Endothelial cell of hepatic sinusoid (primary cell): Measurements from ENCODE around the gene TMPRSS5.

Experiments
- in situ Hi-C: cut with HindIII; loops from 2 replicates; pipeline ENCODE4 v1.10.0; 2017; ENCODE audit warnings: low sequenced_read_pairs

The TMPRSS5 gene

DNA sequence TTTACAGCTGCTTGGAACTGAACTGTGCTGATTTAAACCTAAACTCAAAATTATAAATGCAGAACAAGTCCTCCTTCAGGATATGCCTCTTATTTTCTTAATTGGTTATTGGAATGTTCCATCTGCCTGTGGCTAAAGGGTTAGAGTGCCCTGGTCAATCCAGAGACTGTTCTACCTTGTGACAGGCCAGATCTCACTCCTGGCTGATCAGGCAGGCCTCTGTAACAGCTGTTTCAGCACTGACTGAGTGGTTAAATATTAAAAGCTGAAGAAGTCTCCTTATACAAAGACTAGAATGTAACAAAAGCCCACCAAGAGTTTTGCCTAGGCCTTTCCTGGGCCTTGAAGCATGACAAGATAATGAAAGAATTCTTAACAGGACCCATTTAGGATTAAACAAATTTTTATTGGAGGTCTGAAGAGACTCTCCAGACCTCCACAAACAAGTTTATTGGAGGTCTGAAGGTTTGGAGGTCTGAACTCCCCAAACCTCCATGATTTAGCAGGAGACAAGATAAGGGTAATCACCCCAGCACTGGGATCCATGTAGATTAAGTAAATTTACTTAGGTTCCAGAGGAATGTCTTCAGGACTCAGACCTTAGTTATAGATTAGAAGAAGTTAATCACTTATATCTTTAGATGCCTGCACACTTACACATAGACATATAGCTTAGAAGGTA lies 35.8 kb downstream of the TMPRSS5 start:
- in situ Hi-C loops = no loop called here

DNA sequence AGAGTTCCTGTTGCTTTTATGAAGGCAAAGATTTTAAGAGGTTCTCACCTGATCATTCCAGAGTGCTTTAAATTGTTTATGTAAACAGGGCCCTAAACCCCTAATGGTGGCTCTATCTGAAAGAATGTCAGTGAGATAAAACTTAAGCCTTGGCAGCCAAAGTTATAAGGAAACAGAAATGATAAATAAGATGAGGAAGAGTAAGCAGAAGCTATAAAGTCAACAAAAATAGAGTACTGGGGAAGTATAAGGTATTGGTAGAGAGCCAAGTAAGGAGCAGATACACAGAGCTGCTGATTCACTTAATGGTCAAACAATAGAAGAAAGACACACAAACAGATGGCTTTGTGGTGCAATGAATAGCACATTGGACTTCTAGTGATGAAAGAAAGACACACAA lies 37.9 kb downstream of the TMPRSS5 start:
- in situ Hi-C loops = no loop called here

DNA sequence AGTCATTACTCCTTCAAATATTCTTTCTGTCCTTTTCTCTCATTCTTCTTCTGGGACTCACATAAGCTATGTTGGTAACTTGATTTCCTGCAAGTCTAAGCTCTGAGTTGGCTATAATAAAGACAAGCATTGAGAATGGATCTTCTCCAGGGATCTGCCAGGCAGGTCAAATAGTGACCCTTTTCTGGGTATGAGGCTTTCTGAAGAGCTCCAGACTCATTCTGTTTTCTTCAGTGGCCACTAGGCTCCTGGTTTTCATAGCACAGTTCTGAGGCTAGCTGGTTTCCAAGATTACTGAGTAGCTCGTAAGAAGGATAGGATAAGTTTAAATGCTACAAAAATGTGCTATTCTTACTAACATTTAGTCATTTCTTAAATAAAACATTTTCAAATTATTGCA lies 38.3 kb downstream of the TMPRSS5 start:
- in situ Hi-C loops = no loop called here

DNA sequence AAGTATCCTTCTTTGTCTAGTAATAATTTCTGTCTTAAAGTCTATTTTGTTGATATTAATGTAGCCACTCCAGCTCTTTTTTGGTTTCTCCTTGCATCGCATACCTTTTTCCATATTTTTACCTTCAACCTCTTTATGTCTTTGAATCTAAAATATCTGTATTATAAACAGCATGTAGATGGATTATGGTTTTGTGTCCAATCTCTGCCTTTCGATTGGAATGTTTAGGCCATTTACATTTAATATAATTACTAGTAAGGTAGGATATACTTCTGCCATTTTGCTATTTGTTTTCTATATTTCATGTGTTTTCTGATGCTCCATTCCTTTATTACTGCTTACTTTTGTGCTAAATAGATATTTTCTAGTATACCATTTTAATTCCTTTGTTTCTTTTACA lies 39.5 kb downstream of the TMPRSS5 start:
- in situ Hi-C loops = no loop called here

DNA sequence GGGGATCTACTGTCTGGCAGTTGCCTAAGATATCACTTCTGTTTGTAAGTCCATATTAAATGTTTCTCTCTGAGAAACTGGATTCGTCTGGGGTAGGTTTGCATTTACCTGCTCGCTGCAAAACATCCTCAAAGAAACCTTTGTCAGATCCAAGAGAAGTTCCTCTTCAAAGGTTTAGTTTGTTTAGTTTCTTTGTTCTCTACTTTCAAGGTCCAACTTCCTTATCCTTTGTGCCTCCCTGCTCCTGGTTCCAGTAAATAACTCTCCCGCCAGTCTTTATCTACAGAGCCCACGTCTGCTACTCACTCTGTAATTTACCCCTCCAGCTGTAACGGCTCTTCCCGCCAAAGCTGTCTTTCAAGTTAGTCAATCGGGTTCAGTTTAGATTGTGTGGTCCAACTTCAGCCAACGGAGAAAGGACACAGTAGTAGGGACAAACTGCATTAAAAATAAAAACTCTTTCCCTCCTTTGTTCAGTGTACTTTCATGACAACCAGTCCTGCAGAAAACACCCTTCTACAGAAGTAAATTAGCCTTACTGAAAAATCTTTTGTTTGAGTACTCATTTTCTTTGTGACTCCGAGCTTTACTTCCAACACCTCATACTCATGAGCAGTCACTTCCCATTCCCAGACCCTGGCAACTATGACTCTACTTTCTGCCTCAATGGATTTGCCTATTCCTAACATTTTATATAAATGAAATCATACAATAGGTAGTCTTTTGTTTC lies 41.0 kb downstream of the TMPRSS5 start:
- in situ Hi-C loops = no loop called here

DNA sequence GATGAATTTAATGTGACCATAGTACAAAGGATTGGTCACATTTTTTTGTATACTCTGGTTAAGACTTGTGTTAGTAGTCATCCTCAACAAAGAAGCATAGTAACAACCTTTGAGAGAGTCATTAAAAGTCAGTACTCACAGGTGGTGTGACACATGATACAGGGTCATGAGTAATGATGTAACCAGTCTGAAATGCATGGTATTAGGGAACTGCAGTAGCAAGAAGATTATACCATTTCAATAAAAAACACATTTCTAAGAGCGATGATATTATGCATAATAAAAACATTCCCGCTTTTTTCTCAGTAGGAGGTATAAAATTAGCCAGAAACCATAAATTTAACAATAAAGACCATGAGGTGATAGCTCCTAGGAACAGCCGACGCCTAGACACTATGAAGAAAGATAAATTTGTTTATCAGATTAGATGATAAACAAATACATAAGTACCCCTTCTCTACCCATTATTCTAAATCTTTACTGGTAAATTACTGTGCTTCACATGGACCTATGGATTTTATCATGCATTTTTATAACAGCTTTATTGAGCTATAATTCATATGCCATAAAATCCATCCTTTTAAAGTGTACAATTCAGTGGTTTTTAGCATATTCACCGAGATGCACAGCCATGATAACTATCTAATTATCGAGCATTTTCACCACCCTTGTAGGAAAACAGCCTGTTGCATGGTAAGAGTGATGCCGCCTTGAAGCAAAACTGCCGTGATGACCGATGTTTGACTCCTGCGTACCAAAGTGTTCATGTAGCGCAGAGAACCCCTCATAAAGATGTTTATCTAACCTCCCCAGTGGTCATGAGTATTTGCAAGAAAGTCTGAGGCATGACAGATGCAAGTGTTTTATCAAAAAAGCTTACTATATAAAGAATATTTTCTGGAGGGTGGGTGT lies 41.8 kb downstream of the TMPRSS5 start:
- in situ Hi-C loops = no loop called here

DNA sequence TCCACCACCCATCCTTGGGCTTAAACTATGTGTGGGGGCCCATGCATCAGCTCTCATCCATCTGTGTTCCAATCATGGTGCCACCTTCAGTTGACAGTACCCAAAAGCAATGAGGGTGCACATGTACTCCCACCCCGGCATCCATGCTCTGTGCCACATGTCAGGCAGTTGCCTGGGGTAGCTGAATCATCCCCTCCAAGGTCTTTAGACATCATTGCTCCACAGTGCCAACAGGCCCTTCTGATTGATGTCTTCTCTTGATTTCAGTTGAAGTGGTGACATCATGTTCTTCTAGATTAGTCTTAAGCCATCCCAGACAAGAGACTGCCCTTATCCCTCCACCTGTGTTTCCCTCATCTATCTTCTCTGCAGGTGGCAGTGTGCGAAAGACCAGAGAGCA lies 42.5 kb downstream of the TMPRSS5 start:
- in situ Hi-C loops = no loop called here

DNA sequence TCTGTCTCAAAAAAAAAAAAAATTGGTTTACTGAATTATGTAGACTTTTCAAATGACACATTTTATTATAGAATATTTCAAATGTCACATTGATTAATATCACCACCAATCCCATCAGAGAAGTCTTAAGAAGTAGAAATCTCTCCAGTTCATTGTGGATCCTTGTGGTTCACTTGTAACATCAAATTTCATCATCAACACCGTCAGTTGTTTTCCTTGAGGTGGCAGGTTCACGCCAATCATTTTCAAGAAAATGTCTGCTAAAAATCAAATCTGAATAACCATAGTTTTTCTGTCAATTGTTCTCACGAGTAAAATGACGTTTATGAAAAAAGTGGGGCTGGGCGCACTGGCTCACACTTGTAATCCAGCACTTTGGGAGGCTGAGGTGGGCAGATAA lies 50.3 kb downstream of the TMPRSS5 start:
- in situ Hi-C loops = no loop called here

DNA sequence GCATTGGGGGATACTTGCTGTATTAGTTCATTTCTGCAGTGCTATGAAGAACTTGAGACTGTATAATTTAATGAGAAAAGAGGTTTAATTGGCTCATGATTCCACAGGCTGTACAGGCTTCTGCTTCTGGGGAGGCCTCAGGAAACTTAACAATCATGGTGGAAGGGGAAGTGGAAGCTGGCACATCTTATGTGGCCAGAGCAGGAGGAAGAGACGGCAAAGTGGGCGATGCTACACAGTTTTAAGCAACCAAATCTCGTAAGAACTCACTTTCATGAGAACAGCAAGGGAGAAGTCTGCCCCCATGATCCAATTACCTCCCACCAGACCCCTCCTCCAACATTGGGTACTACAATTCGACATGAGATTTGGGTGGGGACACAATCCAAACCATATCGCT lies 55.1 kb downstream of the TMPRSS5 start:
- in situ Hi-C loops = loop anchor here (5.0 kb wide), 2 partner anchors 61 to 64 kb away; no protein-coding TSS in a partner anchor

DNA sequence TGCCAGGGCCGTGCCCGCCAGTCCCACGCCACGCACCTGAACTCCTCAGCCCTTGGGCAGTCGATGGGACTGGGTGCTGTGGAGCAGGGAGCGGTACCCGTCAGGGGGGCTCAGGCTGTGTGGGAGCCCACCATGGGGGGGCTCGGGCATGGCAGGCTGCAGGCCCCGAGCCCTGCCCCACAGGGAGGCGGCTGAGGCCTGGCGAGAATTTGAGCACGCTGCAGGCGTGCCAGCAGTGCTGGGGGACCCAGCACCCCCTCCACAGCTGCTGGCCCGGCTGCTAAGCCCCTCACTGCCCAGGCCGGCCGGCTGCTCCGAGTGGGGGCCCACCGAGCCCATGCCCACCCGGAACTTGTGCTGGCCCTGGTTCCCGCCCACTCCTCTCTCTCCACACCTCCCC lies 56.8 kb downstream of the TMPRSS5 start:
- in situ Hi-C loops = no loop called here

DNA sequence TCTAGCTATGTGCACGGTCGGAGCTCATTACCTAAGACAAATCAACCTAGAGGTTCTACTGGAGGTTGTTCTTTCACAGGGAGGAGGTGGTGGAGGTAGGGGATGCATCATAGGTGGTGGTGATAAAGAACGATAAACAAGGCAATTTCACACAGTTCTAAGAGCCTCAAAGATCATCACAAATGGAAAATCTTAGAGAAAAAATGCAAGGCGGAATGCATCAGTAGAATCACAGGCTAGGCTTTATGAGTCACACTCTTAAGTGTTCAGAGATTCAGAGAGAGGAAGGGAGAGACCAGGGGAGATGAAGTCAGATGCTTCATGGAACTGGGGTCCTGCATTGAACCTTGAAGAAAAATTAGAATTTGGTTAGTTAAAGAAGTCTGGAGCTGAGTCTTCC lies 58.3 kb downstream of the TMPRSS5 start:
- in situ Hi-C loops = no loop called here

DNA sequence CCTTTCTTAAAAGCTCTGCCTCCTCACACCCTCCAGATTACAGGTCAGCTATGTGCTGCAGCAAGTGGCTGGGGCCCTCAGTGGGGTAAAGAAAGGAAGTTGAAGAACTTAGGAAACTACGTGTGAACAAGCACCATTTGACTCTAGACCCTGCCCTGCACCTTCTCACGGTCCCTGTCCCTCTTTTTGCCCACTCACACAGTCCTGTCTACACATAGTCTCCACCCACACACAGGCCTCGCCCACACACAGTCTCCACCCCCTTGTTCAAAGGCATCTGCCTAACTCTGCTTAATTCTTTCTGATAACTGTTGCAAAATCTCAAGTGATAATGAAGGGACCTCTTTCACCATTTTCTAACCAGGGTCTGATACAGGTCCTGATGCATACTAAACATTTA lies 59.0 kb downstream of the TMPRSS5 start:
- in situ Hi-C loops = no loop called here

DNA sequence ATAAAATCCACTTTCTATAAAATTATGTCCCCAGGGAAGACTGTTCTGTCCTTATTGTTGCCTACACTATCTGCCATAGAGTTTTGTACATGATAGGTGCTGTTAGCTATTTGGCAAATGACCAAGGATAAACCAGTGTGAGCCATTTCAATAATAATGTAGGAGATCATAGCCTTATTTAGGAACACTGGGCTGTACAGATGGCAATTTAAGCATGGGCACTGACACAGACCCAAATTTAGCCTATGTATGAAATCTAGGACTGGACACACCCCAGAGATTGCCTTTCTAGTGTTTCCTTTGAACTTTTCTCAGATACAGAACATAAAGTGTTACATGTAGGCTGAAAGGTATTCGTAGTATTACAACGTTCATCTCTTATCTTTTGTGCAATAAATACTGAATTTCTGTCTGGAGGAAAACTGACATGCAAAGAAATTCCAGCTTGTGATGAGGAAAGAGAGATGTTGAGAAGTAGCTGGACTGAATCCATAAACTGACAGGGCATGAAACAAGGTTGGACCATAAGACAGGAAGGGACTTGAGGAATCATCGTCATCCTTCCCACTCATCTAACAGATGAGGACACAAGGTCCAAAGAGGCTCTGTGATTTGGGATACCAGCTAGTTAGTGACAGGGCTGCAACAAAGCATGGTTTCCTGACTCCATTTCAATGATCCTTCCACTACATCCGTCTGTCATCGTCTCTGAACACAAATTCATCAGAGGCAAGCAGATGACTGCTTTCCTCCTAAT lies 60.3 kb downstream of the TMPRSS5 start:
- in situ Hi-C loops = no loop called here

DNA sequence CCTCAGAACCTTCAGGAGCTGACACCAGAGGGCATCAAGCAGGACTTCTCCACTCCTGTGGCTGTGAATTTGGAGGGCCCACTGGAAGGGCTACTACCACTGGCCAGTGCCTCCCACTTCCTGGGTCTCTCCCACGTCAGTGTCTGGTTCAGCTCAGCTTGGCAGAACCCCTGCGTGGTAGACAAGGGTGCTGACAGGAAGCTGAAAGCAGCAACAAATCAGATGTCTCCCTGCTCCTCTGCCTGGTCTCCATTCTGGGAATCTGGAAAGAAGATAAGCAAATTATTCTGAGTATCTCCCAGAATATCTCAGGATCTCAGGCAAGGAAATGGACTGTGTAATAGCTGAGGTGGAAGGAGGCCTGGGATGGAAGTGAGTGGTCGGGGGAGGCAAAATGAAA lies 61.5 kb downstream of the TMPRSS5 start:
- in situ Hi-C loops = no loop called here

DNA sequence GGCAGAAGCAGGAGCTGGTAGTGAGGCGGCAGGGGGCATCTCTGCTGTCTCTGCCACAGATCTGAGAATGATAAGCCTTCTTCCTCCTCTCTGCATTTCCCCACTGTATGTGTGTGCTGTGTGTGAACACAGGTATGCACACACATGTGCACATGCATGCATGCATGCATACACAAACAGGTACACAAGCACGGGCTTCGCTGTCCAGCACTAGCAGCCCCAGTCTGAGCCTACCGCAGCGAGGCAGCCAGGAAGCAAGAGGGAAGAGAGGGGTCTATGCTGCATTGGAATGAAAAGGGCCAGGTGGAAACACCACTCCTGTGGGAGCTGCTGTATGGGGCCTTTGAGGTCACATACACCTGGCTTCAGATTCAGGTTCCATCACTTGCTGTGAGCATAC lies 62.4 kb downstream of the TMPRSS5 start:
- in situ Hi-C loops = no loop called here

DNA sequence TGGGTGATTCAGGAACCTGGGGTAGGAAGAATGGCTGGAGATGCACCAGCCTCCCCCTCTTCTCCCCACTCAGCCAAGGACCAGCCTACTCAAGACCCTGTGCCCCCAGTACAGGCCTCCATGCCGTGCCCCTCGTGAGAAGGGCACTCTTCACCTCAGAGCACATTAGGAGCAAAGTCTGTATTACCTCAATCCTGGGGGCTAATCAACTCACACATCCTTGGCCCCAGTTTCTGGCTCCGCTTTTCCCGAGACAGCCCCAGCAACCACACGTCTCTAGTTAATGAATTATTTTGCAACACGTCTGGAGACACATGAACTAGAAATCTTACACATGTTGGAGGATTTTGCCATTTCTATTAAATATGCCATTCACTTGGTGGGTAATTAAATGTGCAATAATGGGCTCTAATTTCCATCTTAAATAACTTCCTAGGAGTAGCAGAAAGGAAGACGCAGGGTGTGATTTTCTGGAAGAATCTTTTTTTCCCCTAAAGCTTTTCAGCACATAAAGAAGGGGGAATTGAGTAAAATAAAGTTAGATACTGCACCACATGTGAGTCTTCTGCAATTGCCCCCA lies 63.0 kb downstream of the TMPRSS5 start:
- in situ Hi-C loops = no loop called here

DNA sequence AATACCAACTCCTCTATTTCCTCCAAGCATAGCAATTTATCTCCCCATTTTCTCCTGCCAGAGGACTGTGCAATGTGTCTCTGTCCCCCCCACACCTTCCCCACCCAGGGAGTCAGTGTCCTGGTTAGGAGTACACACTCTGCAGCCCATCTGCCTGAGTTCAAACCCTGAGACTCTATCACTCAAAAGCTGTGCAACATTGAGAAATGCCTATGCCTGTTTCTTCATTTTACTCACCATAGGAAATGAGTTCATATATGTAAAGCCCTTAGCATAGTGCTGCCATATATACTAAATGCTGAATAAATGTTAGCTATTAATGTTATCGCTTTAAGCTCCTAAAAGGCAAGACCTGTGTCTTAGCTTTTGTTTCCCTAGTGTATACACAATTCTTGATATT lies 64.0 kb downstream of the TMPRSS5 start:
- in situ Hi-C loops = no loop called here

DNA sequence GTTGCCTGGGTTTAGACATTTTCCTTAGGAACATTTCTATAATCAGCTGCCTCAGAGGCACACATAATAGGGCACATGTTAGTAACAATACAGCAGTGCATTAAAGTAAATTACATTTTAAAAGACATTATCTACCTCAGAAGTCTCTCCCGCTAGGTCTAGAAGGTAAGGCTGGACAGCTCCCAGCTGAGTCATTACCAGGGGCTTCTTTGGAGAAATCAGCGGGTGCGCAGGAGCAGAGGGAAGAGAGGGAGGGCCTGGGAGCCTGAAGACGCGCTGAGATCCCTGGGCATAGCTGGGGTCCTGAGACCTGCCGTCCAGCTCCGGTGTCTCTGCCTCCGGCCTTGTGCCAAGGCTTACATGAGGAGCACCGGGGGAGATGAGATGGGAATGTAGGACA lies 67.7 kb downstream of the TMPRSS5 start:
- in situ Hi-C loops = no loop called here

DNA sequence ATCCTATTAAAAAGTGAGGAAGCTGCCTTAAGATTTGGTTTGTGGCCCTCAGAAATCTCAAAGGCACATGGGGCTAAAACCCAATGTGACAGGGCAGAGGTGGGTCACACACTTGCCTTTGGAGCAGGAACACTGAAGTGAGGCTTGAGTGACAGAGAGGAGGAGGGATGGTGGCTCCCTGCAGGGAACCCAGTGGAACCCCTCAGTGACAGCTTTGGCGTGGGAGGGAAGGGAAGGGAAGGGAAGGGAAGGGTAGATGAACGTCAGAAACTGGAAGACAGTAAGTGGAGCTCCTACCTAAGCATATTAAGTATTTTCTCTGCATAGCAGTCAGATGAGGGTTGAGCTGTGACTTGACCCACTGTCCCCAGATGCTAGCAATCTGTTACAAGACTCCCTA lies 68.5 kb downstream of the TMPRSS5 start:
- in situ Hi-C loops = no loop called here
